Lower lobe of right lung (tissue), 2 donors: ENCODE measurements around the gene CD81. TPM values are rescaled to one million over a fixed set of nuclear protein-coding genes. Genes with fewer than 3 reads are reported as not detected.

Experiments
- ATAC-seq, 2 donors: fragments of 200-7000 bp; cut with Tn5 transposase; one replicate each; pipeline ENCODE4 v1.9.1; 2020 to 2022; ENCODE audit warnings: mild to moderate bottlenecking in 2 of 2, moderate library complexity in 2 of 2
- DNase-seq: peaks from one replicate; pipeline ENCODE4 v3.0.0-alpha.2; 2020
- H3K27ac ChIP-seq: fragments of 200-600 bp; one replicate; pipeline ENCODE4 v1.8.0; 2022
- H3K27me3 ChIP-seq: fragments of 200-600 bp; one replicate; pipeline ENCODE4 v1.8.0; 2022; ENCODE audit warnings: low read depth
- H3K36me3 ChIP-seq: fragments of 200-600 bp; one replicate; pipeline ENCODE4 v1.8.0; 2022; ENCODE audit warnings: mild to moderate bottlenecking
- H3K4me1 ChIP-seq: fragments of 200-600 bp; one replicate; pipeline ENCODE4 v1.8.0; 2022
- H3K4me3 ChIP-seq: fragments of 200-600 bp; one replicate; pipeline ENCODE4 v1.8.0; 2022; ENCODE audit warnings: mild to moderate bottlenecking
- H3K9me3 ChIP-seq: fragments of 200-600 bp; one replicate; pipeline ENCODE4 v1.8.0; 2022
- CTCF ChIP-seq: fragments of 200-600 bp; IDR thresholded peaks from one replicate; pipeline ENCODE4 v1.8.0; 2022; ENCODE audit warnings: antibody characterized with exemption, mild to moderate bottlenecking
- intact Hi-C: fragments of 100-400 bp; cut with DNase I; formaldehyde crosslinking; loops from one replicate; pipeline ENCODE4 v1.11.0; 2022
- total RNA-seq: library from RNA; stranded (reverse); fragmentation: NEBNext Ultra II Directional; extraction: Animal tissue kit (Norgen Biotek cat#: 25700); gene quantifications from one replicate; pipeline ENCODE4 v1.2.1, GENCODE V29; 2021
- donor health status: DM: no; HTN: yes; CAD: no; lungs with severe emphysema.

CD81 gene
- total RNA-seq, 1 donor from 2014 or later: 850 TPM

DNA sequence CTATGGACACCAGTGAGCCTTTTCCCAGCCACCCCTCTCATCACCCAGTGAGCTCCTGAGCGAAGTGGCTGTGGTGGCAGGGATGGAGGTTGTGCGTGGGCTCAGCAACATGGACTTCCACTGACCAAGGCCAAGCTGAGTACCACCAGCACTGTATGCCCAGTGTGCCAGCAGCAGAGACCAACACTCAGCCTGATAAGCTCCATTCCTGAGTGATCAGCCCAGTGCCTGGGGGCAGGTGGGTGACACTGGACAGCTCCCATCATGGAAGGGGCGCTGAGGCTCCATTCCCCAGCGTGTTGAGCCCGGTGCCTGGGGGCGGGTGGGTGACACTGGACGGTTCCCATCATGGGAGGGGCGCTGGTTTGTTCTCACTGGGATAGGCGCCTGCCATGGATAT is 17.6 kb upstream of the CD81 start:
- no peaks in the 10 kb centered on the region for H3K27me3 ChIP-seq
- DNase-seq (no peak), ATAC-seq (no peak)
- intact Hi-C loops: no loop called here
- no peaks in the 10 kb centered on the region for H3K4me1 ChIP-seq
- H3K4me3 ChIP-seq: no peak overlapping the region
- no peak for TF ChIP-seq CTCF
- no peaks in the 10 kb centered on the region for H3K9me3 ChIP-seq
- no peak overlapping the region for H3K27ac ChIP-seq
- no peaks in the 10 kb centered on the region for H3K36me3 ChIP-seq

DNA sequence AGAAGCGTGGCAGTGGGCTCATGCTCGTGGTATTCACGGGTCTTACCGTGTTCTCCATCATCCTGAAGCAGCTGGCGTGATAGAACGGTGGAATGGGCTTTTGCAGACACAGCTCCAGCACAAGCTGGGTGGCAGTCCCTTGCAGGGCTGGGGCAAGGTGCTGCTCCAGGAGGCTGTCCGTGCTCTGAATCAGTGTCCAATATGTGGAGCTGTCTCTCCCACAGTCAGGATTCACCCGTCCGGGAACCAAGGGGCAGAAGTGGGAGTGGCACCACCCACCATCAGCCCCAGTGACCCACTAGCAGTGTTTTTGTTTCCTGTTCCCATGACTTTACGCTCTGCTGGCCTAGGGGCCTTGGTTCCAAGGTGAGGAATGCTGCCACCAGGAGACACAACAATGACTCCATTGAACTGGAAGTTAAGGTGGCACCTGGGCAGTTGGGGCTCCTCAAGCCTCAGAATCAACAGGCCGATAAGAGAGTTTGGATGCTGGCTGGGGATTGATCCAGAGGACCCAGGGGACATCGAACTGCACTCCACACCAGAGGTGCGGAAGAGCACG is 16.9 kb upstream of the CD81 start:
- no peak for TF ChIP-seq CTCF
- intact Hi-C loops: no loop called here
- Histone ChIP-seq H3K27me3 (no peaks in the 10 kb centered on the region), H3K4me3 (no peak overlapping the region), H3K4me1 (no peaks in the 10 kb centered on the region), H3K36me3 (no peaks in the 10 kb centered on the region), H3K9me3 (no peaks in the 10 kb centered on the region), H3K27ac (no peak overlapping the region)
- DNase-seq: no peak
- ATAC-seq: no peak

DNA sequence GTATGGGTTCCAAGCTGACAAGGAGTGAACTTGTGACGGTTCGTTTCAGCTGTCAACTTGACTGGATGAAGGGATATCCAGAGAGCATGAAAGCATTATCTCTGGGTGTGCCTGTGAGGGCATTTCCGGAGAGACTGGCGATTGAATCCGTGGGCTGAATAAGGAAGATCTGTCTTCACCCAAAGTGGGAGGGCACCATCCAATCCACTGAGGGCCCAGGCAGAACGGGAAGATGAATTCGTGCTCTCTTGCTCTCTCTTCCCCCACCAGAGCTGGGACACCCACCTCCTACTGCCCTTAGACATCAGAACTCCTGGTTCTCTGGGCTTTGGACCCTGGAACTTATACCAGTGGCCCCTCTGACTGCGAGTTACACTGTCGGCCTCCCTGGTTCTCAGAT is 15.5 kb upstream of the CD81 start:
- no peak for DNase-seq
- no peak for TF ChIP-seq CTCF
- Histone ChIP-seq H3K27ac (no peak overlapping the region), H3K4me3 (no peak overlapping the region), H3K27me3 (no peaks in the 10 kb centered on the region), H3K9me3 (no peaks in the 10 kb centered on the region), H3K36me3 (no peaks in the 10 kb centered on the region), H3K4me1 (peaks cover 10% of the 10 kb centered on the region)
- ATAC-seq: peak in 1 of 2 donors; percentile 29
- intact Hi-C loops: no loop called here

GRCh38 chr11:2362414-2362813 is 14.7 kb upstream of the CD81 start:
- Histone ChIP-seq H3K36me3 (no peaks in the 10 kb centered on the region), H3K27me3 (no peaks in the 10 kb centered on the region), H3K4me3 (no peak overlapping the region), H3K27ac (no peak overlapping the region), H3K9me3 (no peaks in the 10 kb centered on the region), H3K4me1 (peaks cover 13% of the 10 kb centered on the region)
- ATAC-seq (no peak), DNase-seq (no peak)
- no peak for TF ChIP-seq CTCF
- intact Hi-C loops: no loop called here

- intact Hi-C loops: no loop called here
- DNase-seq (no peak), ATAC-seq (no peak)
- H3K27me3 ChIP-seq: no peaks in the 10 kb centered on the region
- TF ChIP-seq CTCF: no peak
- H3K36me3 ChIP-seq: no peaks in the 10 kb centered on the region
- no peak overlapping the region for H3K4me3 ChIP-seq
- H3K9me3 ChIP-seq: no peaks in the 10 kb centered on the region
- peaks cover 13% of the 10 kb centered on the region for H3K4me1 ChIP-seq
- H3K27ac ChIP-seq: no peak overlapping the region
Observed at GRCh38 chr11:2363130-2363529, 14.0 kb upstream of the CD81 start.
